Astrocyte (in vitro differentiated cells and primary cell): Measurements from ENCODE around the gene SLC29A1.

Experiments used
- EZH2 ChIP-seq: IDR thresholded peaks from 2 replicates; pipeline ENCODE4 v1.6.1; 2012; ENCODE audit warnings: mild to moderate bottlenecking, low read length, inconsistent platforms; ENCODE audit not compliant: insufficient read depth
- TF ChIP-seq, protein P1 (sequence below): IDR thresholded peaks from 2 replicates; pipeline ENCODE4 v1.5.1; 2011; ENCODE audit warnings: low read depth, mild to moderate bottlenecking, inconsistent platforms, low read length, moderate library complexity; ENCODE audit not compliant: insufficient read depth

DNA sequence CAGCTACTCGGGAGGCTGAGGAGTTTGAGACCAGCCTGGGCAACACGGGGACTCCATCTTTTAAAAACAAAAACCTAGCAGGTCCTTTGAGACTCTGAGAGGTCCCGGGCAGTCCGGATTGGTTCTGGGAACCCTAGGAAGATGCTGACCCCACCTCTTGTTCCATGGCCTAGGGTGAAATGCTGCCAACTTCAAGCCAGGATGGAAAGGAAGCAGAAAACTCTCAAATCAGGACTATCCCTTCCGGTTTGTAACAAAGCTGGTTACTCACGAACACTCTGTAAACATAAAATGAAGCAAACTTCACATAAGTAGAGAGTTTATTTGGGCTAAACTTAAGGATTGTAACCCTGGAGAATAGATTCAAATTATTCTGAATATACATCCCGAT lies 36.8 kb upstream of the SLC29A1 start:
- TF ChIP-seq EZH2: no peak
- TF ChIP-seq, protein P1, sequence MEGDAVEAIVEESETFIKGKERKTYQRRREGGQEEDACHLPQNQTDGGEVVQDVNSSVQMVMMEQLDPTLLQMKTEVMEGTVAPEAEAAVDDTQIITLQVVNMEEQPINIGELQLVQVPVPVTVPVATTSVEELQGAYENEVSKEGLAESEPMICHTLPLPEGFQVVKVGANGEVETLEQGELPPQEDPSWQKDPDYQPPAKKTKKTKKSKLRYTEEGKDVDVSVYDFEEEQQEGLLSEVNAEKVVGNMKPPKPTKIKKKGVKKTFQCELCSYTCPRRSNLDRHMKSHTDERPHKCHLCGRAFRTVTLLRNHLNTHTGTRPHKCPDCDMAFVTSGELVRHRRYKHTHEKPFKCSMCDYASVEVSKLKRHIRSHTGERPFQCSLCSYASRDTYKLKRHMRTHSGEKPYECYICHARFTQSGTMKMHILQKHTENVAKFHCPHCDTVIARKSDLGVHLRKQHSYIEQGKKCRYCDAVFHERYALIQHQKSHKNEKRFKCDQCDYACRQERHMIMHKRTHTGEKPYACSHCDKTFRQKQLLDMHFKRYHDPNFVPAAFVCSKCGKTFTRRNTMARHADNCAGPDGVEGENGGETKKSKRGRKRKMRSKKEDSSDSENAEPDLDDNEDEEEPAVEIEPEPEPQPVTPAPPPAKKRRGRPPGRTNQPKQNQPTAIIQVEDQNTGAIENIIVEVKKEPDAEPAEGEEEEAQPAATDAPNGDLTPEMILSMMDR: no peak
